Gastroesophageal sphincter (tissue), 3 donors: ENCODE measurements around the gene EXO1.

Source experiments
- CTCF ChIP-seq, 4 experiments: fragments of 200-600 bp in 2 of 4; fragments of 450-650 bp in 2 of 4; sonication (generic) in 1 of 4; IDR thresholded peaks; one replicate each; pipeline ENCODE4 v1.5.1; 2017 to 2019; ENCODE audit warnings: antibody characterized with exemption in 4 of 4, mild to moderate bottlenecking in 2 of 4, moderate library complexity in 2 of 4
- POLR2A ChIP-seq, 2 donors: fragments of 450-650 bp; IDR thresholded peaks; one replicate each; pipeline ENCODE4 v1.6.1; 2017; ENCODE audit warnings: antibody characterized with exemption in 2 of 2, mild to moderate bottlenecking in 2 of 2, moderate library complexity in 1 of 2

- TF ChIP-seq CTCF (IDR thresholded peaks at IDR 0.05) (no peak), POLR2A (IDR thresholded peaks at IDR 0.05) (no peak)
These were observed 35.2 kb downstream of the EXO1 start for GRCh38 chr1:241883159-241883558.
